Astrocyte of the cerebellum (primary cell): Measurements from ENCODE around the gene RBM5.

Experiments used
- DNase-seq: peaks from one replicate; pipeline ENCODE4 v3.0.0-alpha.2; 2011; ENCODE audit warnings: low read depth
- H3K4me3 ChIP-seq: 2 replicates; pipeline ENCODE4 v1.5.1; 2011; ENCODE audit warnings: mild to moderate bottlenecking, low read depth, low read length, moderate library complexity
- in situ Hi-C: cut with HindIII; loops from 2 replicates; pipeline ENCODE4 v1.10.0; 2017; ENCODE audit warnings: low sequenced_read_pairs
- TF ChIP-seq, protein P1 (sequence below): IDR thresholded peaks from 2 replicates; pipeline ENCODE4 v1.5.1; 2012; ENCODE audit warnings: low read length, low read depth, moderate library complexity, mild to moderate bottlenecking; ENCODE audit errors: missing control alignments

Gene RBM5

DNA sequence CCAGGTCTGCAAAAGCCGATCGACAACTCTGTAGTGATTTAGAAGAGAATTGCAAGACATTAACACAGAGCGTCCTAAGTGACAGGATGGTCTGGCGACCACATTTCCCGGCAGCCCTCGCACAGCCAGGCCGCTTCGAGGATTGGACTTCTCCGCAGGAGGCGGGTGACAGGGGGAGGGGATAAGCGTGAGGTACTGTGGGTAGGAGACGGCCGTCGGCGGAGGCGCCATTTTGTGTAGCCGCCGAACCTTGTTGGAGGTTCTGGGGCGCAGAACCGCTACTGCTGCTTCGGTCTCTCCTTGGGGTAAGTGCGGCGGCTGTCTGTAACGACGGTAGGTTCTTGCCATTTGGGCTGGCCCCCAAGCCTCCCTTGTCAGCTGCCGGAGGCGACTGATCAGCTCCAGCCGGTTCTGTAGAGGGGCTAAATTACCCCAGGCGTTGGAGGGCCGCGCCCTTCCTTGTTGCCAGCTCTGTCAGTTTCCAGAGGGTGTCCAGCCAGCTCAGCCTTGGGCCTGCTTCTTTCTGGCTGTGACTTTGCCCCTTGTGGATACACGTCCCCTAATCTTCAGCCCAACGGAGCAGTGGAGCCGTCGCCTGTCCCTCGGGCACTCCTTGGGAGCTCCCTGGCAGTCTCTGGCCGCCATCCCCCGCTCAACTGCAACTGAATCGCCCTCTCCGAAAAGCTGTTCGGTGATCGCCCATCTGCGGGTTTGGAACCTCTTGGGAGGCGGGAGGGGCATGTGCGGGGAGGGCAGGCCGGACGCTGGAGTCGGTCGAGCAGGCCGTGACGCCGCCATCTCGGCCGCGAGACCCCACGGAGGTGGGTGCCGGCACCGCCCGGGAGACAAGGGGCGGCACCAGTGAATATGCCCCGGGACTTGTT is at the start of gene RBM5:
Gene RBM5, plus strand, starts transcription at position 195 of the 884 bp plus-strand sequence. CDS start 1,516 bp downstream, outside the sequence.
- DNase-seq, result peak; percentile 78
- H3K4me3 ChIP-seq, result peak within 1 kb of the TSS; percentile 100
- in situ Hi-C loops, result no loop called here
- TF ChIP-seq, protein P1, sequence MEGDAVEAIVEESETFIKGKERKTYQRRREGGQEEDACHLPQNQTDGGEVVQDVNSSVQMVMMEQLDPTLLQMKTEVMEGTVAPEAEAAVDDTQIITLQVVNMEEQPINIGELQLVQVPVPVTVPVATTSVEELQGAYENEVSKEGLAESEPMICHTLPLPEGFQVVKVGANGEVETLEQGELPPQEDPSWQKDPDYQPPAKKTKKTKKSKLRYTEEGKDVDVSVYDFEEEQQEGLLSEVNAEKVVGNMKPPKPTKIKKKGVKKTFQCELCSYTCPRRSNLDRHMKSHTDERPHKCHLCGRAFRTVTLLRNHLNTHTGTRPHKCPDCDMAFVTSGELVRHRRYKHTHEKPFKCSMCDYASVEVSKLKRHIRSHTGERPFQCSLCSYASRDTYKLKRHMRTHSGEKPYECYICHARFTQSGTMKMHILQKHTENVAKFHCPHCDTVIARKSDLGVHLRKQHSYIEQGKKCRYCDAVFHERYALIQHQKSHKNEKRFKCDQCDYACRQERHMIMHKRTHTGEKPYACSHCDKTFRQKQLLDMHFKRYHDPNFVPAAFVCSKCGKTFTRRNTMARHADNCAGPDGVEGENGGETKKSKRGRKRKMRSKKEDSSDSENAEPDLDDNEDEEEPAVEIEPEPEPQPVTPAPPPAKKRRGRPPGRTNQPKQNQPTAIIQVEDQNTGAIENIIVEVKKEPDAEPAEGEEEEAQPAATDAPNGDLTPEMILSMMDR, result no peak

- H3K4me3 ChIP-seq, result no peak overlapping the region
- TF ChIP-seq, protein P1, result no peak
- in situ Hi-C loops, result loop anchor here (5.0 kb wide), 1 partner anchor 33 kb away; no protein-coding TSS in a partner anchor
- DNase-seq, result no peak
These were observed 43.7 kb upstream of the RBM5 start for GRCh38 chr3:50044976-50045375.

DNA sequence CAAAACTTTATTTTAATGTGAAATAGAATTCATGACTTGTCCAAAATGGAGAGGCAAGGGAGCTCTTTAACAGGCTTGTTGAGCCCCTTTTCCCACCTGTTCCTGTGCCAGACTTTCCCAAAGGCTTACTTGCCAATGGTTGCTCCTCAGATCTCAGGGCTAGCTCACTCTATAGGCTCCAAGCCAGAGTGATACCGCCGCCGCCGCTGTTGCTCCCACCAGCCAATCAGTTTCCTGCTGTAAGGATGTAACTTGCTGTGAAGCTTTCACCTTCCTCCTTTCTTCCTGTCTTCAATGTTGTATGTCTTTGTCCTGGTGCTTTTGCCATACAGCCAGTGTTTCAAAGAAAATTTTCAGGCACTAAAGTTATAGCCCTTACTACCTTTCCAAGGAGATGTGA is 41.3 kb upstream of the RBM5 start:
- TF ChIP-seq, protein P1, result no peak
- in situ Hi-C loops, result loop anchor here (5.0 kb wide), 1 partner anchor 35 kb away; no protein-coding TSS in a partner anchor
- H3K4me3 ChIP-seq, result no peak overlapping the region
- no peak for DNase-seq

DNA sequence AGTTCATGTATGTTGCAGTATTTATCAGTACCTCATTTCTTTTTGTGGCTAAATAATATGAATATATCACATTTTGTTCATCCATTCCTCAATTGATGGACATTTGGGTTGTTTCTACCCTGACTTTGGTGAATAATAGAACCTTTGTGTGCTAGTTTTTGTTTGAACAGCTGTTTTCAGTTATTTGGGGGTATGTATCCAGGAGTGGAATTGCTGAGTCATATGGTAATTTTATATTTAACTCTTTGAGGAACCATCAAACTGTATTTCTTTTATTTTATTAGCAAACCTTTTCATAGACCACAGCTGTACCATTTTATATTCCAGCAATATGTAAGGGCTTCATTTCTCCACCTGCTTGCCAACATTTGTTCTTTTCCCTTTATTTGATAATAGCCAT is 38.4 kb upstream of the RBM5 start:
- H3K4me3 ChIP-seq, result no peak overlapping the region
- in situ Hi-C loops, result loop anchor here (25.0 kb wide), 1 partner anchor 188 kb away; the partner anchor contains the start of genes CAMKV and TRAIP
- TF ChIP-seq, protein P1, result no peak
- peak; percentile 90 for DNase-seq

- in situ Hi-C loops, result loop anchor here (25.0 kb wide), 1 partner anchor 195 kb away; the partner anchor contains the start of genes CAMKV and TRAIP
- H3K4me3 ChIP-seq, result no peak overlapping the region
- DNase-seq, result no peak
- TF ChIP-seq, protein P1, result no peak
These were observed 31.0 kb upstream of the RBM5 start for GRCh38 chr3:50057756-50058155.

DNA sequence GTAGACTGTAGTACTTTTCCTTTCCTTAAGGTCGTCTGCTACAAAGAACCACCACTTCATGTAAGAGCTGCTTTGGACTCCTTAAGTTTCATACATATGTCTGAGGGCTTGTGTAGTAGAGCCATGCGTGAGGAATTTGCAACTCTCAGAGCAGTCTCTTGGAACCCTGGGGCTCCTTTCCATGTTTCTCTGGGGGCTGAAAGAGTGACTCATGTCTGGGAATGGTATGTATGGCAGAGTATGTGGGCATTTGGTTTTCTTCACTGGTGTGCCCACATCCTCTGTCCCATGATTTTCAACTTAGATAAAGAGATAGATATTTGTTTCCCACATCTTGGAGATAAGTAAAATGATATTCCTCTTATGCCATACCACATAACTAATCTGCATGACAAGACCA is 20.6 kb upstream of the RBM5 start:
- no peak for DNase-seq
- in situ Hi-C loops, result loop anchor here (25.0 kb wide), 1 partner anchor 206 kb away; the partner anchor contains the start of genes CAMKV and TRAIP
- TF ChIP-seq, protein P1, result no peak
- no peak overlapping the region for H3K4me3 ChIP-seq
